HepG2 (cell line): Measurements from ENCODE around the gene PRXL2A. TPM values are rescaled to one million over a fixed set of nuclear protein-coding genes. Genes with fewer than 3 reads are reported as not detected.

Source experiments
- ERF ChIP-seq: IDR thresholded peaks from 2 replicates; pipeline ENCODE4 v1.6.1; 2018; ENCODE audit warnings: missing biosample characterization, missing genetic modification reagents
- HNRNPL ChIP-seq: fragments of 200-400 bp; formaldehyde crosslinking; IDR thresholded peaks from 2 replicates; pipeline ENCODE4 v1.6.1; 2017; ENCODE audit warnings: mild to moderate bottlenecking, low read depth, low read length
- NFATC3 ChIP-seq: sonication (generic); formaldehyde crosslinking; IDR thresholded peaks from 2 replicates; pipeline ENCODE4 v1.5.1; 2020; ENCODE audit warnings: mild to moderate bottlenecking, missing genetic modification reagents
- PITX1 ChIP-seq: sonication (generic); formaldehyde crosslinking; IDR thresholded peaks from 2 replicates; pipeline ENCODE4 v1.5.1; 2020; ENCODE audit warnings: mild to moderate bottlenecking, missing genetic modification reagents
- RAD21 ChIP-seq: fragments of 450-650 bp; formaldehyde crosslinking; IDR thresholded peaks from 2 replicates; pipeline ENCODE4 v1.5.0; 2020; ENCODE audit warnings: mild to moderate bottlenecking
- SATB2 ChIP-seq: sonication (generic); formaldehyde crosslinking; IDR thresholded peaks from 2 replicates; pipeline ENCODE4 v1.5.0; 2020; ENCODE audit warnings: missing genetic modification reagents
- SNAI1 ChIP-seq: sonication (generic); formaldehyde crosslinking; IDR thresholded peaks from 2 replicates; pipeline ENCODE4 v1.5.0; 2020; ENCODE audit warnings: mild to moderate bottlenecking, missing genetic modification reagents, borderline replicate concordance
- SOX6 ChIP-seq, 2 experiments: fragments of 450-650 bp in 1 of 2; sonication (generic) in 1 of 2; formaldehyde crosslinking in 1 of 2; IDR thresholded peaks; 2 replicates each; pipeline versions ENCODE4 v1.4.0 to v1.6.1; 2017 to 2020; ENCODE audit warnings: antibody characterized with exemption in 1 of 2, mild to moderate bottlenecking in 1 of 2, missing genetic modification reagents in 1 of 2
- ZBTB38 ChIP-seq: sonication (generic); formaldehyde crosslinking; IDR thresholded peaks from 2 replicates; pipeline ENCODE4 v1.5.1; 2020; ENCODE audit warnings: mild to moderate bottlenecking, missing genetic modification reagents
- ZKSCAN1 ChIP-seq: fragments of 150-350 bp; IDR thresholded peaks from 2 replicates; pipeline ENCODE4 v1.6.1; 2014; ENCODE audit warnings: low read length
- ZNF253 ChIP-seq: sonication (generic); formaldehyde crosslinking; IDR thresholded peaks from 2 replicates; pipeline ENCODE4 v1.8.0; 2022; ENCODE audit warnings: mild to moderate bottlenecking, missing genetic modification reagents, borderline replicate concordance
- ZNF329 ChIP-seq: sonication (generic); formaldehyde crosslinking; IDR thresholded peaks from 2 replicates; pipeline ENCODE4 v1.9.0; 2021; ENCODE audit warnings: low read depth, mild to moderate bottlenecking, missing genetic modification reagents
- ZNF484 ChIP-seq: sonication (generic); formaldehyde crosslinking; IDR thresholded peaks from 2 replicates; pipeline ENCODE4 v1.5.1; 2020; ENCODE audit warnings: mild to moderate bottlenecking, low read depth, missing genetic modification reagents, borderline replicate concordance
- ZNF605 ChIP-seq: sonication (generic); formaldehyde crosslinking; IDR thresholded peaks from 2 replicates; pipeline ENCODE4 v1.8.0; 2022; ENCODE audit warnings: mild to moderate bottlenecking, missing genetic modification reagents
- polyA plus RNA-seq, 8 experiments: library from polyadenylated mRNA; depleted of rRNA in 3 of 8; stranded (reverse) in 7 of 8; unstranded in 1 of 8; fragments of >200 nt; fragmentation: Illumina TruSeq in 4 of 8; extraction: Trizol in 4 of 8; gene quantifications; 2 replicates each; pipeline versions ENCODE4 v1.2.1 to v1.2.3, GENCODE V29; 2011 to 2016; ENCODE audit warnings: low read depth in 4 of 8, missing spikeins in 1 of 8, mixed read lengths in 1 of 8; ENCODE audit not compliant: insufficient read depth in 1 of 8
- total RNA-seq, 5 experiments: library from RNA; depleted of rRNA; stranded (reverse); fragments of >200 nt; fragmentation: Illumina TruSeq; extraction: Trizol; gene quantifications; 2 replicates each; pipeline ENCODE4 v1.2.3, GENCODE V29; 2016; ENCODE audit warnings: low read depth in 1 of 5
- TF ChIP-seq, protein P1 (sequence below): IDR thresholded peaks from 2 replicates; pipeline ENCODE4 v1.6.1; 2016; ENCODE audit warnings: missing genetic modification reagents, missing compliant biosample characterization
- TF ChIP-seq, protein P2 (sequence below): IDR thresholded peaks from 2 replicates; pipeline ENCODE4 v1.6.1; 2016; ENCODE audit warnings: missing compliant biosample characterization, missing genetic modification reagents, borderline replicate concordance
- TF ChIP-seq, protein P3 (sequence below): sonication (generic); formaldehyde crosslinking; IDR thresholded peaks from 2 replicates; pipeline ENCODE4 v1.4.0; 2020; ENCODE audit warnings: missing genetic modification reagents
- TF ChIP-seq, protein P4 (sequence below): sonication (generic); formaldehyde crosslinking; IDR thresholded peaks from 2 replicates; pipeline ENCODE4 v1.4.0; 2020; ENCODE audit warnings: missing genetic modification reagents, borderline replicate concordance

Gene PRXL2A
- total and polyA plus RNA-seq, 2 of the 13 experiments (the other 11 are each of a cell fraction or from before 2014, with no cell fraction given) = 43.9 to 79.9 TPM

DNA sequence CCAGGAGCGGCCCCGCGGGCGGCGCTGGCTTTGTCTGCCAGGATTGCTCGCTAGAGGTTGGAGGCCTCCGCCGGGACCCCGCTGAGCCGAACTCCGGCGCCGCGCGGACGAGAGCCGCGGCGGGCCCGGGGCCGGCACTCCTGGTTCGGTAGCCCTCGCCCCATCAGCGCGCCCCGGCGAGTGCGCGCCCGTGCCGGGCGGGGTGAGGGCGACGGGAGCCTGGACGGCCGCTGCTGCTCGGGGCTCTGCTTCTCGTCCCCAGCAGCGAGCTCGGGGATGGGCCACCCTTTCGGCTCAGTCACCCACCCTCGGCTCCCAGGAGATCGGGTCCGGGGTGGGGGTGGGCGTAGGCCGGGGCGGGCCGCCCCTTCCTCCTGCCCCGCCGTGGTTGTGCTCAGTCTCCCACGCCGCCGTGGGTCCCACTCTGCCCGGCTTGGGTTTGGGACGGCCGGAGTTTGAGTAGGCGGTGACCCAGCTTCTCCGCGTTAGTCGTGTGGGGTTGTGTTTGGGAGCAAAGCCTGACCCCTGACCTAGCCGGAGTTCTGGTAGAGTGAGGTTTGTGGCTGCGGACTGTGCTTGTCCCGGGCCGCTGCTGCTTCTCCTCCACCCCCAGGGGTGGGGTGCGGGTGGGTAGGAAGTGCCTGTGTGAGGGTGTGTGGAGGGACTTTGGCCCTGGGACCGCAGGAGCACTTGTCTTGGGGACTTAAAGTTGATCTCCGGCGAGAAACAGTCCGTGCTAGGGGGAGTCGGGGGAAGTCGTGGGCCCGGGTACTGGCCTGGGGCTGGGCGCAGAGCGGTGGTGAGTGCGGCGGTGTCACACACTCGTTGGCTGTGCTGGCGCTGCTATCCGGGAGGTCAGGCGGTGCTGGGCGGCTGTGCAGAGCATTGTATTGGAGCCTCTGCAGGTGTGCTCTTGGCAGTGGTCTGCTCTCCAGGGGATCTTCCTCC lies 46.4 kb downstream of the PRXL2A start (continued):
- TF ChIP-seq ZKSCAN1 (no peak), ERF (CRISPR knock-in tag) (no peak), ZBTB38 (CRISPR knock-in tag) (no peak), RAD21 (peak; percentile 30; the same call in 1 of the 2 replicates), HNRNPL (0 out of 2 replicates have a peak, but pooled peaks have one; percentile 39), PITX1 (CRISPR knock-in tag) (no peak), SNAI1 (CRISPR knock-in tag) (no peak), SOX6 (IDR thresholded peaks at IDR 0.05) (no peak), SOX6 (CRISPR knock-in tag; IDR thresholded peaks at IDR 0.05) (no peak), ZNF253 (CRISPR knock-in tag) (no peak), SATB2 (CRISPR knock-in tag) (no peak), ZNF329 (CRISPR knock-in tag) (0 out of 2 replicates have a peak, but pooled peaks have one; percentile 45), ZNF605 (no peak), ZNF484 (CRISPR knock-in tag) (no peak), NFATC3 (no peak)
- TF ChIP-seq, protein P1, sequence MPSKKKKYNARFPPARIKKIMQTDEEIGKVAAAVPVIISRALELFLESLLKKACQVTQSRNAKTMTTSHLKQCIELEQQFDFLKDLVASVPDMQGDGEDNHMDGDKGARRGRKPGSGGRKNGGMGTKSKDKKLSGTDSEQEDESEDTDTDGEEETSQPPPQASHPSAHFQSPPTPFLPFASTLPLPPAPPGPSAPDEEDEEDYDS = no peak
- TF ChIP-seq, protein P2, sequence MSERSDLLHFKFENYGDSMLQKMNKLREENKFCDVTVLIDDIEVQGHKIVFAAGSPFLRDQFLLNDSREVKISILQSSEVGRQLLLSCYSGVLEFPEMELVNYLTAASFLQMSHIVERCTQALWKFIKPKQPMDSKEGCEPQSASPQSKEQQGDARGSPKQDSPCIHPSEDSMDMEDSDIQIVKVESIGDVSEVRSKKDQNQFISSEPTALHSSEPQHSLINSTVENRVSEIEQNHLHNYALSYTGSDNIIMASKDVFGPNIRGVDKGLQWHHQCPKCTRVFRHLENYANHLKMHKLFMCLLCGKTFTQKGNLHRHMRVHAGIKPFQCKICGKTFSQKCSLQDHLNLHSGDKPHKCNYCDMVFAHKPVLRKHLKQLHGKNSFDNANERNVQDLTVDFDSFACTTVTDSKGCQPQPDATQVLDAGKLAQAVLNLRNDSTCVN (CRISPR knock-in tag) = no peak
- TF ChIP-seq, protein P3, sequence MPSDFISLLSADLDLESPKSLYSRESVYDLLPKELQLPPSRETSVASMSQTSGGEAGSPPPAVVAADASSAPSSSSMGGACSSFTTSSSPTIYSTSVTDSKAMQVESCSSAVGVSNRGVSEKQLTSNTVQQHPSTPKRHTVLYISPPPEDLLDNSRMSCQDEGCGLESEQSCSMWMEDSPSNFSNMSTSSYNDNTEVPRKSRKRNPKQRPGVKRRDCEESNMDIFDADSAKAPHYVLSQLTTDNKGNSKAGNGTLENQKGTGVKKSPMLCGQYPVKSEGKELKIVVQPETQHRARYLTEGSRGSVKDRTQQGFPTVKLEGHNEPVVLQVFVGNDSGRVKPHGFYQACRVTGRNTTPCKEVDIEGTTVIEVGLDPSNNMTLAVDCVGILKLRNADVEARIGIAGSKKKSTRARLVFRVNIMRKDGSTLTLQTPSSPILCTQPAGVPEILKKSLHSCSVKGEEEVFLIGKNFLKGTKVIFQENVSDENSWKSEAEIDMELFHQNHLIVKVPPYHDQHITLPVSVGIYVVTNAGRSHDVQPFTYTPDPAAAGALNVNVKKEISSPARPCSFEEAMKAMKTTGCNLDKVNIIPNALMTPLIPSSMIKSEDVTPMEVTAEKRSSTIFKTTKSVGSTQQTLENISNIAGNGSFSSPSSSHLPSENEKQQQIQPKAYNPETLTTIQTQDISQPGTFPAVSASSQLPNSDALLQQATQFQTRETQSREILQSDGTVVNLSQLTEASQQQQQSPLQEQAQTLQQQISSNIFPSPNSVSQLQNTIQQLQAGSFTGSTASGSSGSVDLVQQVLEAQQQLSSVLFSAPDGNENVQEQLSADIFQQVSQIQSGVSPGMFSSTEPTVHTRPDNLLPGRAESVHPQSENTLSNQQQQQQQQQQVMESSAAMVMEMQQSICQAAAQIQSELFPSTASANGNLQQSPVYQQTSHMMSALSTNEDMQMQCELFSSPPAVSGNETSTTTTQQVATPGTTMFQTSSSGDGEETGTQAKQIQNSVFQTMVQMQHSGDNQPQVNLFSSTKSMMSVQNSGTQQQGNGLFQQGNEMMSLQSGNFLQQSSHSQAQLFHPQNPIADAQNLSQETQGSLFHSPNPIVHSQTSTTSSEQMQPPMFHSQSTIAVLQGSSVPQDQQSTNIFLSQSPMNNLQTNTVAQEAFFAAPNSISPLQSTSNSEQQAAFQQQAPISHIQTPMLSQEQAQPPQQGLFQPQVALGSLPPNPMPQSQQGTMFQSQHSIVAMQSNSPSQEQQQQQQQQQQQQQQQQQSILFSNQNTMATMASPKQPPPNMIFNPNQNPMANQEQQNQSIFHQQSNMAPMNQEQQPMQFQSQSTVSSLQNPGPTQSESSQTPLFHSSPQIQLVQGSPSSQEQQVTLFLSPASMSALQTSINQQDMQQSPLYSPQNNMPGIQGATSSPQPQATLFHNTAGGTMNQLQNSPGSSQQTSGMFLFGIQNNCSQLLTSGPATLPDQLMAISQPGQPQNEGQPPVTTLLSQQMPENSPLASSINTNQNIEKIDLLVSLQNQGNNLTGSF (CRISPR knock-in tag) = no peak
- TF ChIP-seq, protein P4, sequence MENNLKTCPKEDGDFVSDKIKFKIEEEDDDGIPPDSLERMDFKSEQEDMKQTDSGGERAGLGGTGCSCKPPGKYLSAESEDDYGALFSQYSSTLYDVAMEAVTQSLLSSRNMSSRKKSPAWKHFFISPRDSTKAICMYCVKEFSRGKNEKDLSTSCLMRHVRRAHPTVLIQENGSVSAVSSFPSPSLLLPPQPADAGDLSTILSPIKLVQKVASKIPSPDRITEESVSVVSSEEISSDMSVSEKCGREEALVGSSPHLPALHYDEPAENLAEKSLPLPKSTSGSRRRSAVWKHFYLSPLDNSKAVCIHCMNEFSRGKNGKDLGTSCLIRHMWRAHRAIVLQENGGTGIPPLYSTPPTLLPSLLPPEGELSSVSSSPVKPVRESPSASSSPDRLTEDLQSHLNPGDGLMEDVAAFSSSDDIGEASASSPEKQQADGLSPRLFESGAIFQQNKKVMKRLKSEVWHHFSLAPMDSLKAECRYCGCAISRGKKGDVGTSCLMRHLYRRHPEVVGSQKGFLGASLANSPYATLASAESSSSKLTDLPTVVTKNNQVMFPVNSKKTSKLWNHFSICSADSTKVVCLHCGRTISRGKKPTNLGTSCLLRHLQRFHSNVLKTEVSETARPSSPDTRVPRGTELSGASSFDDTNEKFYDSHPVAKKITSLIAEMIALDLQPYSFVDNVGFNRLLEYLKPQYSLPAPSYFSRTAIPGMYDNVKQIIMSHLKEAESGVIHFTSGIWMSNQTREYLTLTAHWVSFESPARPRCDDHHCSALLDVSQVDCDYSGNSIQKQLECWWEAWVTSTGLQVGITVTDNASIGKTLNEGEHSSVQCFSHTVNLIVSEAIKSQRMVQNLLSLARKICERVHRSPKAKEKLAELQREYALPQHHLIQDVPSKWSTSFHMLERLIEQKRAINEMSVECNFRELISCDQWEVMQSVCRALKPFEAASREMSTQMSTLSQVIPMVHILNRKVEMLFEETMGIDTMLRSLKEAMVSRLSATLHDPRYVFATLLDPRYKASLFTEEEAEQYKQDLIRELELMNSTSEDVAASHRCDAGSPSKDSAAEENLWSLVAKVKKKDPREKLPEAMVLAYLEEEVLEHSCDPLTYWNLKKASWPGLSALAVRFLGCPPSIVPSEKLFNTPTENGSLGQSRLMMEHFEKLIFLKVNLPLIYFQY (CRISPR knock-in tag) = 0 out of 2 replicates have a peak, but pooled peaks have one; percentile 8
